ENCODE data around the gene TERT.

Gene TERT

DNA sequence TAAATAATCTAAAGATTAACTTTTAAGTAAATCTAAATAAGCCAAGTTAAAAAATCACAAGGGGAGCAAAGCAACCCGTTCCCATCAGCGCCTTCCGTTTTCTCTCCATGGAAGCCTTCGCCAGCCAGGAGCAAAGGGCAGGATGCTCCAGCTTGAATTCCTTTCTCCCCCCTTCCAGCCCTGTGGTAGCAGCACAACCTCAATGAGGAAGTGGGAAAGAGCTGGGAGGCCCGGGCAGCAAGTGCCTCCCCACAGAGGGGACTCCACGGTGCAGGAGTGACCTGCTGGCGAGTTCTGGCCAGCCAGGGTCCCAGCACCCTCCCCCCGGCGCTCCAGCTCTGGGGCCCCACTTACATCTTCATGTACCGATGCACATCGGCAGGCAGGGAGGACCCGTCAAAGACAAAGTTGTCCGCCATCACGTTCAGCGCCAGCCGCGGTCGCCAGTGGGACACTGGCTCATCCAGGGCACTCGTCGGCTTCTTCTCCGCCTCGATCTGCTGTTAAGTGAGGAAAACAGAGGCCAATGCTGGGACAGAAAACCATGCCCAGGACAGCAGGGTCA lies 43.7 kb upstream of the TERT start:
- DNase-seq (ENCODE audit: low read depth), result no peak
- TF ChIP-seq, protein P1, sequence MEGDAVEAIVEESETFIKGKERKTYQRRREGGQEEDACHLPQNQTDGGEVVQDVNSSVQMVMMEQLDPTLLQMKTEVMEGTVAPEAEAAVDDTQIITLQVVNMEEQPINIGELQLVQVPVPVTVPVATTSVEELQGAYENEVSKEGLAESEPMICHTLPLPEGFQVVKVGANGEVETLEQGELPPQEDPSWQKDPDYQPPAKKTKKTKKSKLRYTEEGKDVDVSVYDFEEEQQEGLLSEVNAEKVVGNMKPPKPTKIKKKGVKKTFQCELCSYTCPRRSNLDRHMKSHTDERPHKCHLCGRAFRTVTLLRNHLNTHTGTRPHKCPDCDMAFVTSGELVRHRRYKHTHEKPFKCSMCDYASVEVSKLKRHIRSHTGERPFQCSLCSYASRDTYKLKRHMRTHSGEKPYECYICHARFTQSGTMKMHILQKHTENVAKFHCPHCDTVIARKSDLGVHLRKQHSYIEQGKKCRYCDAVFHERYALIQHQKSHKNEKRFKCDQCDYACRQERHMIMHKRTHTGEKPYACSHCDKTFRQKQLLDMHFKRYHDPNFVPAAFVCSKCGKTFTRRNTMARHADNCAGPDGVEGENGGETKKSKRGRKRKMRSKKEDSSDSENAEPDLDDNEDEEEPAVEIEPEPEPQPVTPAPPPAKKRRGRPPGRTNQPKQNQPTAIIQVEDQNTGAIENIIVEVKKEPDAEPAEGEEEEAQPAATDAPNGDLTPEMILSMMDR (IDR thresholded peaks at IDR 0.05; ENCODE audit: low read depth, low read length, missing control alignments), result no peak
- no peak overlapping the region for H3K4me3 ChIP-seq (ENCODE audit: low read depth, low read length)

DNA sequence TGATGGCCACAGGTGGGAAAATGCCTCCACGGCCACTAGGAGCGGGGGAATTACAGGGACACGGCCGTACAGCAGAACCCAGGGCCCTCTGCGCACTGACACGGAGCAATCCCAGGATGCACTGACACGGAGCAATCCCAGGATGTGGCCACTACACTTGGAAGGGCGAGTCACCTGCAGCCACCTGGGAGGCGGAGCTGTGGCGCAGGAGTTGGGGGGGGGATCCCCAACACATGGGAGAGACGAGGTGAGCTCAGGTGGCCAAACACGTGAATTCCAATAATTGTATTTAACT lies 43.3 kb upstream of the TERT start:
- no peak overlapping the region for H3K4me3 ChIP-seq (ENCODE audit: low read depth, low read length)
- TF ChIP-seq, protein P1 (IDR thresholded peaks at IDR 0.05; ENCODE audit: low read depth, low read length, missing control alignments), result no peak
- DNase-seq (ENCODE audit: low read depth), result no peak

DNA sequence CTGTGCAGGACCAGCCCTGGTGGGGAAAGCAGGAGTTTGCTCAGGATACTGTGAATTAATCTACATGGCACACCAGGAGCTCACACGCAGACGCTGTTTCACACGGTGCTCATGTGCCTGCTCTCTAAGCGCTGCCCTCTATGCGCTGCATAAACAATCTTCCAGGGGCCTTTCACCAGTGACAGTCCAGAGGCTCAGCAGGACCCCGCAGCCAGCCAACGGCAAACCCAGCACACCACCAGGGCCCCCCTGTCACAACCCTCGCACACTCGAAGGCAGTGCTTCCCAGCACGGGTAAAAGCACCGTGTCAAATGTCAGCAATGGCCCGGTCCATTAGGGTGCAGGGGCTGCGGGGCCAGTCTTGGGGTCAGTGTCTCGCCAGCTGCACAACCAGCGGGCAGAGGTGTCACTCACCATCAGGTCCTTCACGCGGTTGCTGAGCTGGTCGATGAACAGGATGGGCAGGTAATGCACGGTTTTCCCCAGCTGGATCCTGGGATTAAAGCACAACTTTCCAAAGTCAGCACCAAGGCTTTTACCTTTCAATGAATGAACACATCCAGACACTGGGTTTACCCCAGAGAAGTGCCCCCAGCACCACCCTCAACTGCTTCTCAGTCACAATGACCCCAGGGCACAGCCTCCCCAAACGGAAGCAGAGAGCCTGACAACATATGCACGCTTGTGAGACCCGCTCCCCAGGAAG lies 42.8 kb upstream of the TERT start:
- TF ChIP-seq, protein P1 (IDR thresholded peaks at IDR 0.05; ENCODE audit: low read depth, low read length, missing control alignments), result no peak
- DNase-seq (ENCODE audit: low read depth), result no peak
- no peak overlapping the region for H3K4me3 ChIP-seq (ENCODE audit: low read depth, low read length)

DNA sequence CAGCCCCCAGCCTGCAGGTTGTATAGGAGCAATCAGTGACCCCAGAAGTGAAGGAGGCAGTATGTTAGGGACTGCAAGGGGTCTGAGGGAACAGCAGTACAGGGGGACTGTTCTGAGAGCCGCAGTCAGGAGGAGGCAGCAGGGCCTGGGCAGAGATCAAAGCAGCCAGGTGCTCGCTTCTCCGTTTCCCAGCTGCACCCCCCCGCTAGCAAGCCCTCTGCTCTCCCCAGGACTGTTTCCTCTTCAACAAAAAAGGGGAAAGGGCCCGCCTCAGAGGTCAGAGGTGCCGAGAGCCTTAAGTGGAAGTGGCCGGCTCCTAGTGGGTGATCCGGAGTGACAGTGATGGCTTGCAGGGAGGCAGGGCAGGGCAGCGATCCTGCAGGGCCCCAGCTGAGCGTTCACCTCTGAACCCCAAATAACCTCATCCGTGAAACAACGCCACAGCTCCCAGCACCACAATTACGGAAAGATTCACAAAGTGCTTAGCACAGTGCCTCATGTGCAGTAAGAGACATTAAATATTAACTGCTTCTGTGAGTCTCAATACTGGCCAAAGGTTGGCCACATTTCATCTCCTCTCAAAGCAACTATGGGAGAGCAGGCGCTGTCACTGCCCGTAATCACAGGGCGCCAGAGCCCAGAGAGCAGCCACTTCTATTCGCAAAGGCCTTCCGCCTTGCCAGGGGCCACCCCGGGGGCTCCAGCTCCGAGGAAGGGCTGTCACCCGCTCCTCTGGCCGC lies 42.1 kb upstream of the TERT start:
- TF ChIP-seq, protein P1 (IDR thresholded peaks at IDR 0.05; ENCODE audit: low read depth, low read length, missing control alignments), result no peak
- no peak for DNase-seq (ENCODE audit: low read depth)

DNA sequence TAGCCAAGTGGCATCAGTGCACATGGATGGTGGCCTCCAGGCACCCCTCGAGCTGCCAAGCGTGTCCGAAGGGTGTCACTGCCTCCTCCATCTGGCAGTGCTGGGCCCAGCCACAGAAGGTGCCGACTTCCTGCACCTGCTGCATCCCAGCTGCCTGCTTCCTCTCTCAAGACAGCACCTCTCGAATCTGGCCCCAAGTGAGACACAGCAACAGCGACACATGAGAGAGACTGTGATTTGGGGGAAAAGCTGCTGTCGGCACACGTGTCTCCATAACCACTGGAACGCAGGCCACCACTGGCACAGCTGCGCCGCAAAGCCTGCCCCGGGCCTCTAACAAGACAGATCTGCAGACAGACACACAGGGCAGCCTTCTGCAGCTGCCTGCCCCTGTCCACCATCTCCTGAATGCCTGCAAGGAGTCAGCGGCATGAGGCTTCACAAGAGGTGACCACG lies 41.3 kb upstream of the TERT start:
- TF ChIP-seq, protein P1 (IDR thresholded peaks at IDR 0.05; ENCODE audit: low read depth, low read length, missing control alignments), result no peak
- no peak for DNase-seq (ENCODE audit: low read depth)
- no peak overlapping the region for H3K4me3 ChIP-seq (ENCODE audit: low read depth, low read length)

More for the DNA sequence above, 42.1 kb upstream of the TERT start:
- no peak overlapping the region for H3K4me3 ChIP-seq (ENCODE audit: low read depth, low read length)

DNA sequence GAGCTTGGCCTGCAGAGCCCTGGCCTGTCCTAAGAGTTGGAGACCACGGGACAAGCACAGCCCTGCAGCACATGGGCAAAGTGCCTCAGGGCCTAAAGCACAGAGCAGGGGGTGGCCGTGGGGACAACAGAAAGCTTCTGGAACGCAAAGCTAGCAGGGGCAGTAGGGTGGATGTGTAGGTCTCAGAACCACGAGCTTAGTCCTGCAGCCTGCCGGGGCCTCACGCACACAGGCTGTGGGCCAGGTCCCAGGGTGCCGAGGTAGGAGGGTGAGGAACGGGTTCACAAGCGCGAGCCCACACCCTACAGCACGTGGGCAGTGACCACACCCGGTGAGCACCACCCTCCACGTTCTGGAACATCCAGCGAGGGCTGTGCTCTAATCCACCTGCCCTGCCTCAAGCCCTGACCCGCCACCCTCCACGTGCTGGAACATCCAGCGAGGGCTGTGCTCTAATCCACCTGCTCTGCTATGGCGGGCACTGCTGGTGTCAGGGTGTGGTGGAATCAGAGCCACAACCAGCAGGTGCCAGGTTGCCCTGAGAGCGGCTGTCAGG lies 40.8 kb upstream of the TERT start:
- no peak for DNase-seq (ENCODE audit: low read depth)
- TF ChIP-seq, protein P1 (IDR thresholded peaks at IDR 0.05; ENCODE audit: low read depth, low read length, missing control alignments), result no peak
- no peak overlapping the region for H3K4me3 ChIP-seq (ENCODE audit: low read depth, low read length)

Data from GM12864 (cell line).